HCT116 (cell line): ENCODE data around the gene CNPY4. TPM values are rescaled to one million over a fixed set of nuclear protein-coding genes. Genes with fewer than 3 reads are reported as not detected.

Experiments
- ATAC-seq: fragments of 200-7000 bp; cut with Tn5 transposase; 2 replicates; pipeline ENCODE4 v1.9.1; 2020; ENCODE audit warnings: mild to moderate bottlenecking, moderate library complexity
- BruUV-seq: library from RNA; stranded (reverse); fragments of 400-500 nt; replicated peaks from 2 replicates; lab custom pipeline; 2021; lab: Mats Ljungman, UMichigan
- CTCF ChIA-PET: fragments of 300-600 bp; sonication (Branson Sonifier 250); formaldehyde crosslinking; loops from one replicate; lab custom pipeline; 2021; ENCODE audit warnings: antibody characterized with exemption; lab: Charles Lee
- POLR2A ChIA-PET: fragments of 300-600, 350-600 bp; sonication (Branson Sonifier 250); formaldehyde crosslinking; loops from one replicate; lab custom pipeline; 2021; ENCODE audit warnings: antibody characterized with exemption; lab: Charles Lee
- RAD21 ChIA-PET, 2 experiments: fragments of 300-600 bp; sonication (Branson Sonifier 250); formaldehyde crosslinking; loops; one replicate each; lab custom pipeline; 2023; ENCODE audit warnings: low total read pairs in 2 of 2; ENCODE audit not compliant: uncharacterized antibody in 2 of 2, unreplicated experiment in 2 of 2, low non-redundant PET in 1 of 2; lab: Charles Lee
- DNase-seq: peaks from one replicate; pipeline ENCODE4 v3.0.0-alpha.2; 2010; ENCODE audit warnings: low read depth, low spot score
- H2AFZ ChIP-seq: fragments of 200-600 bp; shearing (Covaris generic), sonication (generic); 2 replicates; pipeline ENCODE4 v1.6.1; 2017; ENCODE audit warnings: low read depth, mixed run types, mixed read lengths, antibody characterized with exemption, low read length; ENCODE audit not compliant: poor library complexity, severe bottlenecking
- H3K27ac ChIP-seq: 2 replicates; pipeline ENCODE4 v1.5.1; 2012; ENCODE audit warnings: low read depth, low read length
- H3K27me3 ChIP-seq: fragments of 200-600 bp; sonication (generic); 2 replicates; pipeline ENCODE4 v1.6.1; 2016; ENCODE audit warnings: mixed run types, low read length, mixed read lengths; ENCODE audit not compliant: insufficient read depth
- H3K36me3 ChIP-seq, 2 experiments: fragments of 200-500 bp in 1 of 2; fragments of 200-600 bp in 1 of 2; sonication (Bioruptor generic) in 1 of 2; sonication (generic) in 1 of 2; 2 replicates each; pipeline versions ENCODE4 v1.5.1 to v1.6.1; 2014 to 2016; ENCODE audit warnings: low read length in 2 of 2, inconsistent platforms in 1 of 2, mixed read lengths in 1 of 2, mixed run types in 1 of 2; ENCODE audit not compliant: insufficient read depth in 2 of 2, control insufficient read depth in 1 of 2
- H3K4me1 ChIP-seq, 2 experiments: fragments of 200-600 bp in 1 of 2; sonication (generic) in 1 of 2; 2 replicates each; pipeline versions ENCODE4 v1.5.1 to v1.6.1; 2012 to 2017; ENCODE audit warnings: low read length in 2 of 2, inconsistent platforms in 1 of 2, mild to moderate bottlenecking in 1 of 2, mixed read lengths in 1 of 2, mixed run types in 1 of 2, moderate library complexity in 1 of 2; ENCODE audit not compliant: insufficient read depth in 2 of 2, control insufficient read depth in 1 of 2
- H3K4me2 ChIP-seq: fragments of 200-600 bp; sonication (generic); 2 replicates; pipeline ENCODE4 v1.6.1; 2017; ENCODE audit warnings: mixed run types, low read length, mixed read lengths
- H3K4me3 ChIP-seq, 2 experiments: fragments of 200-600 bp in 1 of 2; sonication (generic) in 1 of 2; replicated peaks in 1 of 2; 2 replicates each; pipeline ENCODE4 v1.5.1; 2011 to 2016; ENCODE audit warnings: low read length in 2 of 2, control low read depth in 1 of 2, low read depth in 1 of 2, mild to moderate bottlenecking in 1 of 2, mixed read lengths in 1 of 2, mixed run types in 1 of 2
- H3K79me2 ChIP-seq: fragments of 200-600 bp; sonication (generic); 2 replicates; pipeline ENCODE4 v1.6.1; 2017; ENCODE audit warnings: mild to moderate bottlenecking, mixed run types, low read length, moderate library complexity, mixed read lengths; ENCODE audit not compliant: insufficient read depth
- H3K9ac ChIP-seq: fragments of 200-600 bp; sonication (generic); 2 replicates; pipeline ENCODE4 v1.6.1; 2016; ENCODE audit warnings: low read length, mixed read lengths
- H3K9me2 ChIP-seq: fragments of 200-600 bp; sonication (generic), shearing (Covaris generic); 2 replicates; pipeline ENCODE4 v1.6.1; 2017; ENCODE audit warnings: mixed run types, mild to moderate bottlenecking, moderate library complexity; ENCODE audit not compliant: insufficient read depth
- H3K9me3 ChIP-seq, 2 experiments: fragments of 200-500 bp in 1 of 2; fragments of 200-600 bp in 1 of 2; sonication (Bioruptor generic) in 1 of 2; sonication (generic) in 1 of 2; 2 replicates each; pipeline ENCODE4 v1.6.1; 2014 to 2017; ENCODE audit warnings: low read length in 2 of 2, mixed read lengths in 2 of 2, inconsistent platforms in 1 of 2, low read depth in 1 of 2, mild to moderate bottlenecking in 1 of 2, mixed run types in 1 of 2, moderate library complexity in 1 of 2; ENCODE audit not compliant: control insufficient read depth in 1 of 2, insufficient read depth in 1 of 2
- H4K20me1 ChIP-seq: fragments of 200-600 bp; sonication (generic), shearing (Covaris generic); 2 replicates; pipeline ENCODE4 v1.6.1; 2017; ENCODE audit warnings: mixed run types, mild to moderate bottlenecking, moderate library complexity; ENCODE audit not compliant: insufficient read depth
- POLR2AphosphoS5 ChIP-seq: IDR thresholded peaks from 2 replicates; pipeline ENCODE4 v1.6.1; 2011; ENCODE audit warnings: mild to moderate bottlenecking, low read depth, low read length, moderate library complexity
- intact Hi-C: fragments of 100-400 bp; cut with micrococcal nuclease; formaldehyde crosslinking; loops from 2 replicates; pipeline ENCODE4 v1.10.0; 2022
- total RNA-seq: library from RNA; stranded (reverse); gene quantifications from one replicate; pipeline ENCODE4 v1.2.1, GENCODE V29; 2021; ENCODE audit not compliant: unreplicated experiment
- TF ChIP-seq, protein P1 (sequence below): IDR thresholded peaks from 2 replicates; pipeline ENCODE4 v1.6.1; 2011; ENCODE audit warnings: mild to moderate bottlenecking, low read length, moderate library complexity; ENCODE audit not compliant: insufficient replicate concordance; ENCODE audit errors: extremely low read depth

CNPY4 gene
- total RNA-seq, 1 experiment from 2014 or later = 2.6 TPM

DNA sequence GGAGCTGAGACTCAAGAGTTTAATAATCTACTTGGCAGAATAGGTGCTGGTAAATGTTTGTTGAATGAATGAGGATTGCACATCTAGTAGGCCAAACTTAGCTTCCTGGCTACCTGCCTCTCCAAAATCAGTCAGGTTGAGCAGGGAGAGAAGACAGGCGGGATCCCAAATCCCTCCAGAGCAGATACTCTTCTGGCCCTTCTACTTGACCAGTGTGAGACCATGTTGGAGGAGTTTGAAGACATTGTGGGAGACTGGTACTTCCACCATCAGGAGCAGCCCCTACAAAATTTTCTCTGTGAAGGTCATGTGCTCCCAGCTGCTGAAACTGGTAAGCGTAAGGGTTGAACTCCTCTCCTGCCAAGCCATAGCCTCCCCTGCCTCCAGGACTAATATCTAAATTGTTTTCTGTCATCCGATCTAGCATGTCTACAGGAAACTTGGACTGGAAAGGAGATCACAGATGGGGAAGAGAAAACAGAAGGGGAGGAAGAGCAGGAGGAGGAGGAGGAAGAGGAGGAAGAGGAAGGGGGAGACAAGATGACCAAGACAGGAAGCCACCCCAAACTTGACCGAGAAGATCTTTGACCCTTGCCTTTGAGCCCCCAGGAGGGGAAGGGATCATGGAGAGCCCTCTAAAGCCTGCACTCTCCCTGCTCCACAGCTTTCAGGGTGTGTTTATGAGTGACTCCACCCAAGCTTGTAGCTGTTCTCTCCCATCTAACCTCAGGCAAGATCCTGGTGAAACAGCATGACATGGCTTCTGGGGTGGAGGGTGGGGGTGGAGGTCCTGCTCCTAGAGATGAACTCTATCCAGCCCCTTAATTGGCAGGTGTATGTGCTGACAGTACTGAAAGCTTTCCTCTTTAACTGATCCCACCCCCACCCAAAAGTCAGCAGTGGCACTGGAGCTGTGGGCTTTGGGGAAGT lies 5.1 kb downstream of the CNPY4 start:
- no peaks in the 10 kb centered on the region for H3K36me3 ChIP-seq
- CTCF ChIA-PET = no interaction called here
- peak overlapping the region; percentile 84 for H3K4me2 ChIP-seq
- RAD21 ChIA-PET = interaction anchor here in 1 of 2 experiments (0.7 kb wide), 1 partner anchor 279 kb away, joined by 6 read pairs; no protein-coding TSS in a partner anchor
- ATAC-seq (no peak), DNase-seq (no peak)
- H3K4me1 ChIP-seq = peaks cover 33 to 52% of the 10 kb centered on the region in 2 experiments
- BruUV-seq = no TSS peak
- TF ChIP-seq, protein P1, sequence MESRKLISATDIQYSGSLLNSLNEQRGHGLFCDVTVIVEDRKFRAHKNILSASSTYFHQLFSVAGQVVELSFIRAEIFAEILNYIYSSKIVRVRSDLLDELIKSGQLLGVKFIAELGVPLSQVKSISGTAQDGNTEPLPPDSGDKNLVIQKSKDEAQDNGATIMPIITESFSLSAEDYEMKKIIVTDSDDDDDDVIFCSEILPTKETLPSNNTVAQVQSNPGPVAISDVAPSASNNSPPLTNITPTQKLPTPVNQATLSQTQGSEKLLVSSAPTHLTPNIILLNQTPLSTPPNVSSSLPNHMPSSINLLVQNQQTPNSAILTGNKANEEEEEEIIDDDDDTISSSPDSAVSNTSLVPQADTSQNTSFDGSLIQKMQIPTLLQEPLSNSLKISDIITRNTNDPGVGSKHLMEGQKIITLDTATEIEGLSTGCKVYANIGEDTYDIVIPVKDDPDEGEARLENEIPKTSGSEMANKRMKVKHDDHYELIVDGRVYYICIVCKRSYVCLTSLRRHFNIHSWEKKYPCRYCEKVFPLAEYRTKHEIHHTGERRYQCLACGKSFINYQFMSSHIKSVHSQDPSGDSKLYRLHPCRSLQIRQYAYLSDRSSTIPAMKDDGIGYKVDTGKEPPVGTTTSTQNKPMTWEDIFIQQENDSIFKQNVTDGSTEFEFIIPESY = no peak
- TF ChIP-seq POLR2AphosphoS5 = peak; percentile 24; the same call in 1 of the 2 replicates
- peak overlapping the region; percentile 98; the same call in 1 of the 2 replicates for H3K9ac ChIP-seq
- H3K79me2 ChIP-seq = peaks cover 9% of the 10 kb centered on the region; the same call in 1 of the 2 replicates
- H2AFZ ChIP-seq = no peak overlapping the region
- intact Hi-C loops = no loop called here
- H3K9me2 ChIP-seq = no peaks in the 10 kb centered on the region
- H3K9me3 ChIP-seq = no peaks in the 10 kb centered on the region
- POLR2A ChIA-PET = interaction anchor here (0.6 to 3.0 kb wide), 2 partner anchors 23 to 112 kb away, joined by 3 to 16 read pairs; partner anchors contain the start of genes AP4M1 and MCM7
- peak overlapping the region in 1 of 2 experiments; percentile 87; a peak in 2 of 4 replicates for H3K4me3 ChIP-seq
- H3K27ac ChIP-seq = peak overlapping the region; percentile 98
- no peaks in the 10 kb centered on the region for H3K27me3 ChIP-seq
- H4K20me1 ChIP-seq = no peaks in the 10 kb centered on the region
